Karpas-422 (cell line): Measurements from ENCODE around the gene MRPL47. TPM values are rescaled to one million over a fixed set of nuclear protein-coding genes. Genes with fewer than 3 reads are reported as not detected.
"Not testable (repeated sequence)": the region's sequence is repeated elsewhere in the genome, so short reads cannot be mapped to it uniquely, and the experiment has no call there.

ENCODE experiments used
- DNase-seq: peaks from one replicate; pipeline ENCODE4 v3.0.0-alpha.2; 2015
- H2AFZ ChIP-seq: fragments of 200-600 bp; sonication (generic); 2 replicates; pipeline ENCODE4 v1.6.1; 2014; ENCODE audit warnings: antibody characterized with exemption, low read length, mixed read lengths
- H3K27ac ChIP-seq: fragments of 200-600 bp; sonication (generic); 2 replicates; pipeline ENCODE4 v1.5.1; 2014; ENCODE audit warnings: mild to moderate bottlenecking, low read length, moderate library complexity
- H3K27me3 ChIP-seq: fragments of 200-600 bp; sonication (generic); 2 replicates; pipeline ENCODE4 v1.6.1; 2014; ENCODE audit warnings: low read length, mixed read lengths
- H3K36me3 ChIP-seq: fragments of 200-600 bp; sonication (generic); 2 replicates; pipeline ENCODE4 v1.6.1; 2014; ENCODE audit warnings: low read length, mixed read lengths; ENCODE audit not compliant: insufficient read depth
- H3K4me1 ChIP-seq: fragments of 200-600 bp; sonication (generic); 2 replicates; pipeline ENCODE4 v1.6.1; 2014; ENCODE audit warnings: mild to moderate bottlenecking, low read length, mixed read lengths
- H3K4me2 ChIP-seq: fragments of 200-600 bp; sonication (generic); 2 replicates; pipeline ENCODE4 v1.6.1; 2014; ENCODE audit warnings: low read length, low read depth, mild to moderate bottlenecking; ENCODE audit not compliant: poor library complexity, severe bottlenecking
- H3K4me3 ChIP-seq: fragments of 200-600 bp; sonication (generic); 2 replicates; pipeline ENCODE4 v1.5.1; 2014; ENCODE audit warnings: mild to moderate bottlenecking, antibody characterized with exemption, low read length, mixed read lengths
- H3K79me2 ChIP-seq: fragments of 200-600 bp; sonication (generic); 2 replicates; pipeline ENCODE4 v1.6.1; 2014; ENCODE audit warnings: mild to moderate bottlenecking, low read length, mixed read lengths
- H3K9ac ChIP-seq: fragments of 200-600 bp; sonication (generic); 2 replicates; pipeline ENCODE4 v1.6.0; 2014; ENCODE audit warnings: low read length
- H3K9me2 ChIP-seq: fragments of 200-600 bp; sonication (generic), shearing (Covaris generic); replicated peaks from 2 replicates; pipeline ENCODE4 v1.6.0; 2014; ENCODE audit warnings: mild to moderate bottlenecking, low read length, moderate library complexity; ENCODE audit not compliant: insufficient read depth
- H3K9me3 ChIP-seq: fragments of 300-700, 200-600 bp; sonication (generic); 2 replicates; pipeline ENCODE4 v1.6.1; 2014; ENCODE audit warnings: low read length, mixed read lengths
- H4K20me1 ChIP-seq: fragments of 200-600 bp; sonication (generic); 2 replicates; pipeline ENCODE4 v1.6.1; 2014; ENCODE audit warnings: mild to moderate bottlenecking, antibody characterized with exemption, low read length, low read depth; ENCODE audit not compliant: insufficient read depth
- total RNA-seq: library from RNA; depleted of rRNA; stranded (reverse); fragments of >200 nt; shearing (Covaris generic); gene quantifications from 2 replicates; pipeline ENCODE4 v1.2.3, GENCODE V29; 2014; ENCODE audit warnings: low replicate concordance; rRNA removed

The MRPL47 gene
- 37.3 and 56.1 TPM in 2 replicates for total RNA-seq

DNA sequence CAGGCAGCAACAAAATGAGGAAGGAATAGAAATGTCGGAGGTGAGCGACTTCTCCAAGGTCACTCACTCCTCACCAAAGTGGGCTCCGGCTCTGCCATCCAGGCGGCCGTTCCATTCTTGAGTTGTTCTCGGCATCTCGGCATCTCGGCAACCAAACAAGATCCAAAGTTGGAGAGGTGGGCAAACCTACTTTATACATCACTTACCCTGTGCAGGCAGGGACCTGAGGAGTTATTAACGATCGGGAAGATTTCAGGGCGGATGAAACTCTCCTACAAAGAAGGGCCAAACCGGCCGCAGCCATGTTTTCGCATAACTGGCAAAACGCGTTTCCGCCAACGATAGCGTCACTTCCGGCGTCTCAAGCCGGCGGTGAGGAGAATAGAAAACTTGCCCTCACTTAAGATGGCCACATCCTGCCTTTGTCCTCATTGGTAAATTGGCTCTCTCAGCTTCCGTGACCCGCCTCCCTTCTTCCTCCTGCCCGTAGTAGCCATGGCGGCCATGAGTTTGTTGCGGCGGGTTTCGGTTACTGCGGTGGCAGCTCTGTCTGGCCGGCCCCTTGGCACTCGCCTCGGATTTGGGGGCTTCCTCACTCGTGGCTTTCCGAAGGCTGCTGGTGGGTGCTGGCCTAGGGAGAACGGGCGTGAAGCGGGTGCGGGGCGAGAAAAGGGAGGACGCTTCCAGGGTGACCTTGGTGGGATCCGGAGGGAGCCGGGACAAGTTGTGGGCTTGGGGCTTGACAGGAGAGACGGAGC is at the start of gene MRPL47, which contains the start of gene NDUFB5:
Gene MRPL47, minus strand, starts transcription at position 318 of the 758 bp plus-strand sequence. Its CDS starts 14 bp downstream, at position 304.
Gene NDUFB5, plus strand, starts transcription at position 474 of the 758 bp plus-strand sequence. Its CDS starts 22 bp downstream, at position 496.
- Histone ChIP-seq H3K9me2 (no peaks in the 10 kb centered on the region), H3K9ac (peak within 1 kb of the TSS; percentile 90), H3K9me3 (no peaks in the 10 kb centered on the region), H3K79me2 (peaks cover 86% of the 10 kb centered on the region), H3K27me3 (no peaks in the 10 kb centered on the region), H3K36me3 (peaks cover 28% of the 10 kb centered on the region), H4K20me1 (no peaks in the 10 kb centered on the region), H3K4me1 (peaks cover 53% of the 10 kb centered on the region), H3K4me2 (peak within 1 kb of the TSS; percentile 84), H2AFZ (peak within 1 kb of the TSS; percentile 54; the same call in 1 of the 2 replicates), H3K4me3 (peak within 1 kb of the TSS; percentile 88), H3K27ac (peak within 1 kb of the TSS; percentile 89)
- peak; percentile 99 for DNase-seq

- Histone ChIP-seq H3K79me2 (peaks cover 50% of the 10 kb centered on the region), H3K4me2 (peak overlapping the region; percentile 97), H4K20me1 (peaks cover 10% of the 10 kb centered on the region; the same call in 1 of the 2 replicates), H3K9me2 (no peaks in the 10 kb centered on the region), H2AFZ (peak overlapping the region; percentile 79; the same call in 1 of the 2 replicates), H3K9me3 (no peaks in the 10 kb centered on the region), H3K27me3 (no peaks in the 10 kb centered on the region), H3K9ac (peak overlapping the region; percentile 90), H3K36me3 (peaks cover 8% of the 10 kb centered on the region; the same call in 1 of the 2 replicates), H3K4me1 (peaks cover 38% of the 10 kb centered on the region), H3K4me3 (peak overlapping the region; percentile 86), H3K27ac (peak overlapping the region; percentile 82)
- peak; percentile 86 for DNase-seq
Measured at GRCh38 chr3:179653096-179653797, 48.8 kb upstream of the MRPL47 start.

- Histone ChIP-seq H2AFZ (peak within 1 kb of the TSS; percentile 88), H3K9me3 (no peaks in the 10 kb centered on the region), H3K27me3 (no peaks in the 10 kb centered on the region), H3K36me3 (peaks cover 8% of the 10 kb centered on the region; the same call in 1 of the 2 replicates), H3K27ac (peak within 1 kb of the TSS; percentile 82), H3K9me2 (no peaks in the 10 kb centered on the region), H3K4me1 (peaks cover 33% of the 10 kb centered on the region), H3K4me2 (peak within 1 kb of the TSS; percentile 97), H4K20me1 (0 out of 2 replicates have a peak, but pooled peaks cover 9% of the 10 kb centered on the region), H3K4me3 (peak within 1 kb of the TSS; percentile 86), H3K9ac (peak within 1 kb of the TSS; percentile 90), H3K79me2 (peaks cover 43% of the 10 kb centered on the region)
- DNase-seq: peak; percentile 94
Measured at GRCh38 chr3:179652447-179653095, 48.1 kb upstream of the MRPL47 start, which contains the start of gene USP13. Gene USP13 (plus strand): TSS chr3:179653040. CDS start chr3:179653226, 186 bp downstream.

- H4K20me1 ChIP-seq: 0 out of 2 replicates have a peak, but pooled peaks cover 9% of the 10 kb centered on the region
- H3K4me2 ChIP-seq: peak overlapping the region; percentile 82
- H2AFZ ChIP-seq: peak overlapping the region; percentile 88
- H3K36me3 ChIP-seq: peaks cover 8% of the 10 kb centered on the region; the same call in 1 of the 2 replicates
- DNase-seq: peak; percentile 58
- peak overlapping the region; percentile 62 for H3K27ac ChIP-seq
- H3K4me3 ChIP-seq: peak overlapping the region; percentile 86
- H3K4me1 ChIP-seq: peaks cover 33% of the 10 kb centered on the region
- no peaks in the 10 kb centered on the region for H3K9me3 ChIP-seq
- peaks cover 38% of the 10 kb centered on the region for H3K79me2 ChIP-seq
- no peaks in the 10 kb centered on the region for H3K27me3 ChIP-seq
- H3K9ac ChIP-seq: peak overlapping the region; percentile 90
- no peaks in the 10 kb centered on the region for H3K9me2 ChIP-seq
Measured at GRCh38 chr3:179651687-179652446, 47.4 kb upstream of the MRPL47 start.

GRCh38 chr3:179646177-179646576 is 41.7 kb upstream of the MRPL47 start:
- Histone ChIP-seq H3K27ac (no peak overlapping the region), H3K4me2 (no peak overlapping the region), H3K4me1 (no peaks in the 10 kb centered on the region), H3K79me2 (no peaks in the 10 kb centered on the region), H4K20me1 (no peaks in the 10 kb centered on the region), H3K27me3 (no peaks in the 10 kb centered on the region), H2AFZ (peak overlapping the region; percentile 38; the same call in 1 of the 2 replicates), H3K9me2 (no peaks in the 10 kb centered on the region), H3K9me3 (no peaks in the 10 kb centered on the region), H3K9ac (no peak overlapping the region), H3K4me3 (no peak overlapping the region), H3K36me3 (no peaks in the 10 kb centered on the region)
- no peak for DNase-seq

DNA sequence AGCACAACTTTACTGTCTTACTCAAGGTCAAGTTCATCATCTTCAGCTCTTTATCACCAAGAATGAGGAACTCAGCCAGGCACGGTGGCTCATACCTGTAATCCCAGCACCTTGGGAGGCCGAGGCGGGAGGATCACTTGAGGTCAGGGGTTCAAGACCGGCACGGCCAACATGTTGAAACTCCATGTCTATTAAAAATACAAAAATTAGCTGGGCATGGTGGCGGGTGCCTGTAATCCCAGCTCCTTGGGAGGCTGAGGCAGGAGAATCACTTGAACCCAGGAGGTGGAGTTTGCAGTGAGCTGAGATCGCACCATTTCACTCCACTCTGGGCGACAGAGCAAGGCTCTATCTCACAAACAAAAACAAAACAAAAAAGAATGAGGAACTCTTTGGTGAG is 39.4 kb upstream of the MRPL47 start:
- not testable (repeated sequence) for H3K4me1 ChIP-seq, H3K9me2 ChIP-seq, H3K36me3 ChIP-seq, H3K79me2 ChIP-seq, H3K27me3 ChIP-seq, H3K27ac ChIP-seq, H2AFZ ChIP-seq, H4K20me1 ChIP-seq, DNase-seq, H3K9ac ChIP-seq, H3K4me2 ChIP-seq, H3K9me3 ChIP-seq, H3K4me3 ChIP-seq

DNA sequence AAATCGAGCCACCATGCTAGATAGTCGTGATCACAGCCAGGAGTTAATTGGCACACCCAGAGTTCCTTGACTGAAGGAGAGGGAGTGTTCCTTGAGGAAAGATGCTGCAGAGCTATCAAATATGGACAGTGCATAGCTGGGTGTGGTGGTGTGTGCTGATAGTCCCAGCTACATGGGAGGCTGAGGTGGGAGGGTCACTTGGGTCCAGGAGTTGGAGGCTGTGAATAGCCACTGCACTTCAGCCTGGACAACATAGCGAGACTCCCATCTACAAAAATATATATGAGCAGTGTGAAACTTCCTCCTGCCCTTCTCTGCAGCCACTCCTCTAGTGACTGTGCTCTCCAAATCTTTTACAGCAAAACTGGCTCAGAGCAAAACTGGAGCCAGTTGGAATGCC is 38.4 kb upstream of the MRPL47 start:
- H3K36me3 ChIP-seq: no peaks in the 10 kb centered on the region
- no peaks in the 10 kb centered on the region for H3K9me2 ChIP-seq
- no peaks in the 10 kb centered on the region for H4K20me1 ChIP-seq
- no peaks in the 10 kb centered on the region for H3K9me3 ChIP-seq
- no peaks in the 10 kb centered on the region for H3K79me2 ChIP-seq
- no peak overlapping the region for H3K9ac ChIP-seq
- no peak overlapping the region for H3K4me2 ChIP-seq
- no peak for DNase-seq
- no peak overlapping the region for H2AFZ ChIP-seq
- no peak overlapping the region for H3K4me3 ChIP-seq
- H3K4me1 ChIP-seq: no peaks in the 10 kb centered on the region
- no peak overlapping the region for H3K27ac ChIP-seq
- no peaks in the 10 kb centered on the region for H3K27me3 ChIP-seq
